Neural cell (in vitro differentiated cells): Measurements from ENCODE around the gene KIF1C. TPM values are rescaled to one million over a fixed set of nuclear protein-coding genes. Genes with fewer than 3 reads are reported as not detected.

Experiments used
- H2AFZ ChIP-seq: fragments of 200-600, 300-800 bp; sonication (generic), shearing (Covaris generic); 2 replicates; pipeline ENCODE4 v1.6.0; 2014; ENCODE audit warnings: low read depth, mild to moderate bottlenecking, antibody characterized with exemption, low read length, moderate library complexity
- H3F3A ChIP-seq: fragments of 200-600 bp; shearing (Covaris generic); 2 replicates; pipeline ENCODE4 v1.6.1; 2016; ENCODE audit warnings: mild to moderate bottlenecking, moderate library complexity, mixed read lengths, antibody characterized with exemption, low read length; ENCODE audit not compliant: insufficient read depth, poor library complexity, severe bottlenecking
- H3K27ac ChIP-seq: fragments of 200-600, 300-800 bp; sonication (generic), shearing (Covaris generic); 2 replicates; pipeline ENCODE4 v1.5.1; 2014; ENCODE audit warnings: mild to moderate bottlenecking, low read length, moderate library complexity
- H3K27me3 ChIP-seq: fragments of 300-800, 200-600 bp; sonication (generic), shearing (Covaris generic); 2 replicates; pipeline ENCODE4 v1.6.0; 2014; ENCODE audit warnings: mild to moderate bottlenecking, low read depth, low read length, moderate library complexity; ENCODE audit not compliant: insufficient read depth
- H3K36me3 ChIP-seq: fragments of 300-800, 200-600 bp; sonication (generic), shearing (Covaris generic); 2 replicates; pipeline ENCODE4 v1.5.1; 2014; ENCODE audit warnings: mild to moderate bottlenecking, antibody characterized with exemption, low read length, moderate library complexity; ENCODE audit not compliant: insufficient read depth
- H3K4me2 ChIP-seq: fragments of 300-800, 200-600 bp; sonication (generic), shearing (Covaris generic); 2 replicates; pipeline ENCODE4 v1.6.0; 2014; ENCODE audit warnings: mild to moderate bottlenecking, low read length
- H3K4me3 ChIP-seq: fragments of 300-800, 200-600 bp; sonication (generic), shearing (Covaris generic); 2 replicates; pipeline ENCODE4 v1.5.1; 2014; ENCODE audit warnings: mild to moderate bottlenecking, low read length, moderate library complexity
- H3K79me2 ChIP-seq: fragments of 200-600 bp; shearing (Covaris generic); replicated peaks from 2 replicates; pipeline ENCODE4 v1.6.0; 2014; ENCODE audit warnings: mild to moderate bottlenecking, low read length, moderate library complexity; ENCODE audit not compliant: insufficient read depth
- H3K9ac ChIP-seq: fragments of 300-800, 200-600 bp; sonication (generic), shearing (Covaris generic); 2 replicates; pipeline ENCODE4 v1.6.1; 2016; ENCODE audit warnings: mild to moderate bottlenecking, low read length, mixed read lengths
- H3K9me2 ChIP-seq: fragments of 200-600 bp; shearing (Covaris generic); 2 replicates; pipeline ENCODE4 v1.6.1; 2016; ENCODE audit warnings: mild to moderate bottlenecking, low read length, mixed read lengths; ENCODE audit not compliant: insufficient read depth
- H3K9me3 ChIP-seq: fragments of 200-600, 300-800 bp; sonication (generic), shearing (Covaris generic); 2 replicates; pipeline ENCODE4 v1.6.1; 2016; ENCODE audit warnings: mild to moderate bottlenecking, mixed run types, low read length, moderate library complexity, mixed read lengths
- H4K20me1 ChIP-seq: fragments of 200-600 bp; shearing (Covaris generic); 2 replicates; pipeline ENCODE4 v1.6.1; 2016; ENCODE audit warnings: mild to moderate bottlenecking, mixed run types; ENCODE audit not compliant: insufficient read depth
- CTCF ChIP-seq: fragments of 450-650 bp; IDR thresholded peaks from 2 replicates; pipeline ENCODE4 v1.5.1; 2014; ENCODE audit warnings: antibody characterized with exemption, mild to moderate bottlenecking, moderate library complexity; ENCODE audit not compliant: poor library complexity, severe bottlenecking
- EP300 ChIP-seq: fragments of 450-650 bp; conservative IDR thresholded peaks from 2 replicates; pipeline ENCODE4 v1.6.1; 2014; ENCODE audit warnings: antibody characterized with exemption, mild to moderate bottlenecking, moderate library complexity; ENCODE audit not compliant: poor library complexity, severe bottlenecking
- EZH2 ChIP-seq: fragments of 200-600, 300-800 bp; shearing (Covaris generic), sonication (generic); IDR thresholded peaks from 2 replicates; pipeline ENCODE4 v1.6.1; 2014; ENCODE audit warnings: antibody characterized with exemption, low read length, borderline replicate concordance, mild to moderate bottlenecking; ENCODE audit not compliant: insufficient read depth, poor library complexity, severe bottlenecking
- MXI1 ChIP-seq: fragments of 450-650 bp; conservative IDR thresholded peaks from 2 replicates; pipeline ENCODE4 v1.6.1; 2014; ENCODE audit warnings: antibody characterized with exemption, mild to moderate bottlenecking; ENCODE audit not compliant: poor library complexity, severe bottlenecking
- POLR2AphosphoS5 ChIP-seq: IDR thresholded peaks from 2 replicates; pipeline ENCODE4 v1.6.1; 2012
- RAD21 ChIP-seq: fragments of 450-650 bp; conservative IDR thresholded peaks from 2 replicates; pipeline ENCODE4 v1.6.1; 2014; ENCODE audit warnings: antibody characterized with exemption, mild to moderate bottlenecking, moderate library complexity
- SMC3 ChIP-seq: fragments of 450-650 bp; conservative IDR thresholded peaks from 2 replicates; pipeline ENCODE4 v1.6.1; 2014; ENCODE audit warnings: antibody characterized with exemption, mild to moderate bottlenecking, moderate library complexity; ENCODE audit not compliant: poor library complexity
- TAF1 ChIP-seq: IDR thresholded peaks from 2 replicates; pipeline ENCODE4 v1.6.1; 2012; ENCODE audit warnings: low read depth
- polyA plus RNA-seq: library from polyadenylated mRNA; depleted of rRNA; stranded (reverse); fragments of >200 nt; gene quantifications from 2 replicates; pipeline ENCODE4 v1.2.3, GENCODE V29; 2014
- TF ChIP-seq, protein P1 (sequence below): IDR thresholded peaks from 2 replicates; pipeline ENCODE4 v1.6.1; 2012; ENCODE audit warnings: borderline replicate concordance

KIF1C gene
- polyA plus RNA-seq, 1 donor from 2014 or later: 8.3 TPM

DNA sequence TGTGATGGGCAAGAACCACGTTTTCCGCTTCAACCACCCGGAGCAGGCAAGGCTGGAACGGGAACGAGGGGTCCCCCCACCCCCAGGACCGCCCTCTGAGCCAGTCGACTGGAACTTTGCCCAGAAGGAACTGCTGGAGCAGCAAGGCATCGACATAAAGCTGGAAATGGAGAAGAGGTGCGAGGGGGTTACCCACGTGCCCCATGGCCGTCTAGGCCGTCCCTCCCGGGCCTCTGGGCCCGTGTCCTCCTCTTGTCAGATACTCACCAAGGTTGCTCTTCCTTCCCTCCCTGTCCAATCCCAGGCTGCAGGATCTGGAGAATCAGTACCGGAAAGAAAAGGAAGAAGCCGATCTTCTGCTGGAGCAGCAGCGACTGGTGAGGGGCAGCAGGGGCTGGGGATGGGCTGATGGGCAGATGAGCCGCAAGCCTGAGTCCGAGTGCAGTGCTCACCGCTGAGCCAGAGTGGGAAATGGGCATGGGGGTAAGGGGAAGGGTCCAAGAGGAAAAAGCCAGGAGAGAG is 22.8 kb downstream of the KIF1C start:
- H3K4me2 ChIP-seq: no peak overlapping the region
- no peaks in the 10 kb centered on the region for H3F3A ChIP-seq
- TF ChIP-seq EP300 (no peak), POLR2AphosphoS5 (no peak), TAF1 (no peak), SMC3 (no peak)
- TF ChIP-seq, protein P1, sequence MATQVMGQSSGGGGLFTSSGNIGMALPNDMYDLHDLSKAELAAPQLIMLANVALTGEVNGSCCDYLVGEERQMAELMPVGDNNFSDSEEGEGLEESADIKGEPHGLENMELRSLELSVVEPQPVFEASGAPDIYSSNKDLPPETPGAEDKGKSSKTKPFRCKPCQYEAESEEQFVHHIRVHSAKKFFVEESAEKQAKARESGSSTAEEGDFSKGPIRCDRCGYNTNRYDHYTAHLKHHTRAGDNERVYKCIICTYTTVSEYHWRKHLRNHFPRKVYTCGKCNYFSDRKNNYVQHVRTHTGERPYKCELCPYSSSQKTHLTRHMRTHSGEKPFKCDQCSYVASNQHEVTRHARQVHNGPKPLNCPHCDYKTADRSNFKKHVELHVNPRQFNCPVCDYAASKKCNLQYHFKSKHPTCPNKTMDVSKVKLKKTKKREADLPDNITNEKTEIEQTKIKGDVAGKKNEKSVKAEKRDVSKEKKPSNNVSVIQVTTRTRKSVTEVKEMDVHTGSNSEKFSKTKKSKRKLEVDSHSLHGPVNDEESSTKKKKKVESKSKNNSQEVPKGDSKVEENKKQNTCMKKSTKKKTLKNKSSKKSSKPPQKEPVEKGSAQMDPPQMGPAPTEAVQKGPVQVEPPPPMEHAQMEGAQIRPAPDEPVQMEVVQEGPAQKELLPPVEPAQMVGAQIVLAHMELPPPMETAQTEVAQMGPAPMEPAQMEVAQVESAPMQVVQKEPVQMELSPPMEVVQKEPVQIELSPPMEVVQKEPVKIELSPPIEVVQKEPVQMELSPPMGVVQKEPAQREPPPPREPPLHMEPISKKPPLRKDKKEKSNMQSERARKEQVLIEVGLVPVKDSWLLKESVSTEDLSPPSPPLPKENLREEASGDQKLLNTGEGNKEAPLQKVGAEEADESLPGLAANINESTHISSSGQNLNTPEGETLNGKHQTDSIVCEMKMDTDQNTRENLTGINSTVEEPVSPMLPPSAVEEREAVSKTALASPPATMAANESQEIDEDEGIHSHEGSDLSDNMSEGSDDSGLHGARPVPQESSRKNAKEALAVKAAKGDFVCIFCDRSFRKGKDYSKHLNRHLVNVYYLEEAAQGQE: no peak
- H4K20me1 ChIP-seq: no peaks in the 10 kb centered on the region
- no peak overlapping the region for H2AFZ ChIP-seq
- no peaks in the 10 kb centered on the region for H3K9me3 ChIP-seq
- no peak overlapping the region for H3K27ac ChIP-seq
- H3K4me3 ChIP-seq: no peak overlapping the region
- H3K27me3 ChIP-seq: no peaks in the 10 kb centered on the region
- H3K9ac ChIP-seq: no peak overlapping the region
- H3K36me3 ChIP-seq: no peaks in the 10 kb centered on the region
- no peaks in the 10 kb centered on the region for H3K79me2 ChIP-seq
- H3K9me2 ChIP-seq: no peaks in the 10 kb centered on the region

DNA sequence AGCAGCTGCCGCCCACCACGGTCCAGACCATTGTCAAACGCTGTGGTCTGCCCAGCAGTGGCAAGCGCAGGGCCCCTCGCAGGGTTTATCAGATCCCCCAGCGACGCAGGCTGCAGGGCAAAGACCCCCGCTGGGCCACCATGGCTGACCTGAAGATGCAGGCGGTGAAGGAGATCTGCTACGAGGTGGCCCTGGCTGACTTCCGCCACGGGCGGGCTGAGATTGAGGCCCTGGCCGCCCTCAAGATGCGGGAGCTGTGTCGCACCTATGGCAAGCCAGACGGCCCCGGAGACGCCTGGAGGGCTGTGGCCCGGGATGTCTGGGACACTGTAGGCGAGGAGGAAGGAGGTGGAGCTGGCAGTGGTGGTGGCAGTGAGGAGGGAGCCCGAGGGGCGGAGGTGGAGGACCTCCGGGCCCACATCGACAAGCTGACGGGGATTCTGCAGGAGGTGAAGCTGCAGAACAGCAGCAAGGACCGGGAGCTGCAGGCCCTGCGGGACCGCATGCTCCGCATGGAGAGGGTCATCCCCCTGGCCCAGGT is 24.5 kb downstream of the KIF1C start:
- Histone ChIP-seq H3K27me3 (no peaks in the 10 kb centered on the region), H3K9me2 (no peaks in the 10 kb centered on the region), H3K27ac (no peak overlapping the region), H3K4me2 (no peak overlapping the region), H3K9ac (no peak overlapping the region), H3K4me3 (no peak overlapping the region), H2AFZ (no peak overlapping the region), H3K9me3 (no peaks in the 10 kb centered on the region), H3F3A (no peaks in the 10 kb centered on the region), H3K36me3 (no peaks in the 10 kb centered on the region), H4K20me1 (no peaks in the 10 kb centered on the region), H3K79me2 (no peaks in the 10 kb centered on the region)
- TF ChIP-seq, protein P1: no peak
- TF ChIP-seq RAD21: no peak
- TF ChIP-seq EZH2: no peak
- no peak for TF ChIP-seq TAF1
- no peak for TF ChIP-seq POLR2AphosphoS5
- TF ChIP-seq SMC3: no peak
- no peak for TF ChIP-seq MXI1
- TF ChIP-seq EP300: no peak
- TF ChIP-seq CTCF: no peak
